Loucy (cell line): ENCODE results near the gene SDK2.

ENCODE experiments used
- CTCF ChIP-seq: fragments of 200-600 bp; sonication (generic); conservative IDR thresholded peaks from 2 replicates; pipeline ENCODE4 v1.5.1; 2014; ENCODE audit warnings: mild to moderate bottlenecking, antibody characterized with exemption, low read length
- EZH2phosphoT487 ChIP-seq: fragments of 200-600 bp; IDR thresholded peaks from 2 replicates; pipeline ENCODE4 v1.6.1; 2018; ENCODE audit warnings: antibody characterized with exemption, mild to moderate bottlenecking, moderate library complexity, borderline replicate concordance

- TF ChIP-seq CTCF (no peak), EZH2phosphoT487 (no peak)
Measured at GRCh38 chr17:73368085-73368631, 276.1 kb downstream of the SDK2 start.
